GM19025 (cell line): ENCODE results near the gene TRHDE.
"Not testable (repeated sequence)": the region's sequence is repeated elsewhere in the genome, so short reads cannot be mapped to it uniquely, and the experiment has no call there.

Source experiments
- ATAC-seq: cut with Tn5 transposase; IDR thresholded peaks from one replicate; pipeline ENCODE4 v1.9.1; 2021; ENCODE audit warnings: mild to moderate bottlenecking, low read depth, moderate library complexity; ENCODE audit not compliant: unreplicated experiment

The TRHDE gene

GRCh38 chr12:72712025-72712424, 439.9 kb downstream of the TRHDE start:
- ATAC-seq, result not testable (repeated sequence)

GRCh38 chr12:72716221-72716620, 444.1 kb downstream of the TRHDE start:
- ATAC-seq, result no peak

GRCh38 chr12:72717036-72717435, 444.9 kb downstream of the TRHDE start:
- ATAC-seq, result no peak
